GM12873 (cell line): ENCODE results near the gene IGF2R.

ENCODE experiments used
- TF ChIP-seq, protein P1 (sequence below): IDR thresholded peaks from 2 replicates; pipeline ENCODE4 v1.5.1; 2012; ENCODE audit warnings: low read depth, mild to moderate bottlenecking, moderate library complexity, low read length, control low read depth; ENCODE audit not compliant: insufficient read depth; ENCODE audit errors: missing control alignments

Gene IGF2R

DNA sequence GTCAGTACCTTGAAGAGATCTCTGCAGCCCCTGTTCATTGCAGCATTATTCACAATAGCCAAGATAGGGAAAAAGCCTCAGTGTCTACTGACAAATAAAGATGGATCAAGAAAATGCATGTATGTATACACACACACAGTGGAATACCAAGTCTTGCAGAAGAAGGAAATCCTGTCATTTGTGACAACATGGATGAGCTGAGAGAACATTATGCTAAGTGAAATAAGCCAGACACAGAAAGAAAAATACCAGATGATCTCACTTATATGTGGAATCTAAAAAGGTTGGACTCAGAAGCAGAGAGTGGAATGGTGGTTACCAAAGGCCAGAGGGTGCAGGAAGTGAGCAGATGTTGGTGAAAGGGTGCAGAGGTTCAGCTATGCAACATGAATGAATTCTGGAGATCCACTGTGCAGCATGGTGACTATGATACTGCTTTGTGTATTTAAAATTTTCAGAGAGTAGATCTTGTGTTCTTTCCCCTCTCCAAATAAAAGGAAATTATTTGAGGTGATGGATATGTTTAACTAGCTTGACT, 141.8 kb downstream of the IGF2R start:
- TF ChIP-seq, protein P1, sequence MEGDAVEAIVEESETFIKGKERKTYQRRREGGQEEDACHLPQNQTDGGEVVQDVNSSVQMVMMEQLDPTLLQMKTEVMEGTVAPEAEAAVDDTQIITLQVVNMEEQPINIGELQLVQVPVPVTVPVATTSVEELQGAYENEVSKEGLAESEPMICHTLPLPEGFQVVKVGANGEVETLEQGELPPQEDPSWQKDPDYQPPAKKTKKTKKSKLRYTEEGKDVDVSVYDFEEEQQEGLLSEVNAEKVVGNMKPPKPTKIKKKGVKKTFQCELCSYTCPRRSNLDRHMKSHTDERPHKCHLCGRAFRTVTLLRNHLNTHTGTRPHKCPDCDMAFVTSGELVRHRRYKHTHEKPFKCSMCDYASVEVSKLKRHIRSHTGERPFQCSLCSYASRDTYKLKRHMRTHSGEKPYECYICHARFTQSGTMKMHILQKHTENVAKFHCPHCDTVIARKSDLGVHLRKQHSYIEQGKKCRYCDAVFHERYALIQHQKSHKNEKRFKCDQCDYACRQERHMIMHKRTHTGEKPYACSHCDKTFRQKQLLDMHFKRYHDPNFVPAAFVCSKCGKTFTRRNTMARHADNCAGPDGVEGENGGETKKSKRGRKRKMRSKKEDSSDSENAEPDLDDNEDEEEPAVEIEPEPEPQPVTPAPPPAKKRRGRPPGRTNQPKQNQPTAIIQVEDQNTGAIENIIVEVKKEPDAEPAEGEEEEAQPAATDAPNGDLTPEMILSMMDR = no peak

DNA sequence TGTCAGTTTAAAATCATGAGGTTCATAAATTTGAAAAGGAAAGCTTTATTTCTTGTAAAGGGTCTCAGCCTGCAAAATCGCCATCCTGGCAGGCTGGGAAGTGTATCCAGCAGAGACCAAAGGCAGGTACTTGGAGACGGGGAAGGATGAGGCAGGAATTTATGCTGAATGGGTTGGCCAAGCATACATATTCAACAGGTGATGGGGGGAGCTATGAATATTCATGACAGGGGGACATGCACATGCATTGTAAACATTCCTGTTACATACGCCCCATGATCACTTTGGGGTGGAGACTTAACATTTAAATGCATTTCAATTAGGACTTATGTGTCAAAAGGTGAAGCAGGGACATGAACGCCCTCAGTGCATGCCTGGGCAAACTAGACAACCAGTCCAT, 142.9 kb downstream of the IGF2R start:
- TF ChIP-seq, protein P1 = no peak

DNA sequence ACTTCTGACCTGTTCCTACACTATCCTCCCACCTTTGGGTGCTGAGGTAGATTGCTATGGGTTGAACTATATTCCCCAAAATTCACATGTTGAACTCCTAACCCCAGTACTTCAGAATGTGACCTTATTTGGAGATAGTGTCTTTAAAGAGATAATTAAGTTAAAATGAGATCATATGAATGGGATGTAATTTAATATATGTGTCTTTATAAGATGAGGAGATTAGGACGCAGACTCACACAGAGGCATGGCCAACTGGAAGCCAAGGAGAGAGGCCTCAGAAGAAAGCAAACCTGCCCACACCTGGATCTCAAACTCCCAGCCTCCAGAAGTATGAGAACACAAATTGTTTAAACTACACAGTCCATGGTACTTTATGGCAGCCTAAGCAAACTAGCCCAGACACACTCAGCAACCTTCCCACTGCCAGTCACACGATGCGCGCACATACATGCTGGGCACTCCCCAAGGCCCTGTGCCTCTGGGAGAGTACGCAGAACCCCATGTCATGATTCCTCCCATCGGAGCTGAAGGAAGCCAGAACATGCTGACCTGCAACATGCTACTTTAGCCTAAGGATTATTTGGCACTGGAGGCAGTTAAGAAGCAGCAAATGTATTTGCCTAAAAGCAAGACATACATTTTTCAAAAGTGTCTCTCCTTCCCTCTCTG, 143.9 kb downstream of the IGF2R start:
- TF ChIP-seq, protein P1 = no peak

DNA sequence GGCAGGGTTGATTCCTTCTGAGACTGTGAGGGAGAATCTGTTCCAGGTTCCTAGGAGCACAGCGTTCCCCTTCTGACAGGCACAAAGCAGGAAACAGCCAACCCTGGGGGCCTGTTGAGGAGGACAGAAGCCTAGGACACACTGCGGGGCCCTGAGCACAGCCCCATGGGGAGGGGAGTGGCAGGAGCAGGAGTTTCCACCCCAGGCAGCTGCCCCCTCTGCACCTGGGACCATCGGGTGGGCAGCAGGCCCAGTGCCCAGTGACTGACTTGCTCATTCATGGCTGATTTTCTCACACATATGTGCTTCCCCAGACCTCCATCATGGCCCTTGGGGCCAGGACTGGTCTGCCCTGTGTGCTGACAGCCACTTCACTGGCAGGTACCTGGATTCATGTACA, 146.5 kb downstream of the IGF2R start:
- TF ChIP-seq, protein P1 = no peak

DNA sequence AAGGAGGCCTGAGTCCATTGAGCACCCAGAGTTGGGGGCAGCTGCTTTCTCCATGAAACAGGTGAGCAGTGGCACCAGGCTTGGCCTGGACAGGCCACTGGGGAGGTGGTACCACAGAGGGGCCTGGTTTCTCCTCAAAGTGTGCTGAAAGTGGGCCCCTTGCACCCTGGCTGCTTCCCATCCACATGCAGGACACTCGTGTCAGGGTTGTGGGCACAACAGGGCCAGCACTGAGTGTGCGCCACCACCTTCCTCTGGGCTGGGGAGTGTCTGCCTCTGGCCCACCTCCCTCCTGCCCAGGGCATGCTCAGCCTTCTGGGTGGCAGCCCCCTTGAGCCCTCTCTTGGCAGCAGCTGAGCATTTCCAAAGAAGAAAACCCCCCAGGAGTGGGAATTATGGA, 147.5 kb downstream of the IGF2R start:
- TF ChIP-seq, protein P1 = no peak

DNA sequence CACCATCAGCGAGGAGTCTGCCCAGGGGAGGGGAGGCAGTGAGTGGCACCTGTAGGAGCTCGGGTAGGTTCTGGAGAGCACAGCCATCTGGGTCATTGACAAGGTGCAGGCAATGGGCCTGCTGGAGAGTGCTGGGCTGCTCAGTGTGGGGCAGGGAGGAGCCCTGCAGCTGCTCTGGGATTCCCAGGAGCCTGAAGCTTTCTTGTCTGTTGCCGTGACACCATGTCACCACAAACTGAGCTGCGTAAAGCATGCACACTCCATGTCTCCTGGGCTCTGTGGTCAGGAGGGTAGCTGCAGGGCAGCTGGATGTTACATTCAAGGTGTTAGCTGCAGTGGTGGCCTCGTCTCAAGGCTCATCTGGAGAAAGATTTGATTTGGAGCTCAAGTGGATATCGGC, 148.3 kb downstream of the IGF2R start:
- TF ChIP-seq, protein P1 = no peak

DNA sequence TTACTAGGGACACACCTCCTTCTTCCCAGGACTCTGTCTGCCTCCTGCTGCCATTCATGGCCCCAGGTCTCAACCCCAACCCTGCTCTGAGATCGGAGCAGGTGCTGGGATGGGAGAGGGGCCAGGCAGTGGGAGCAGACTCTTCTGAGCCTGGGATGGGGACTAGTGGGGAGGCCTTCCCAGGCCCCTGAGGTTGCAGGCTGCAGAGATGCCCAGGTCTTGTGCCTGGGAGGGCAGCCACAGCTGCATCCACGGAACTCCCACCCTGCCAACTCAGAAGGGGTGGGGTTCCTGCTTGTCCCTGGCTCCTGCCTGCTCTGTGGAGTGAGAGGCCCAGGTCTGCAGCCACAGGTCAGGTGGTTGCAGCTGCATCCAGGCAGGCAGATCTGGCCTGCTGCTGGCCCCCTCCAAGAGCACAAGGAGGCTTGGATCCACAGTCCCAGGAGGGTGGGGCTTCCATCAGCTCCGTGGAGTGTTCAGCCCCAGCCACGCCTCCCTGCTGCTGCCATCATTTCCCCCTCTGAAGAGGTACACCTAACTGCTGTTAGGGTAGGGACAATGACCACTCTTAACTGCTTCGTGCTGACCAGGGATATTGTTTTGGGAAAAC, 149.8 kb downstream of the IGF2R start:
- TF ChIP-seq, protein P1 = no peak
